ENCODE measurements around the gene NFX1.
"Not testable (repeated sequence)": the region's sequence is repeated elsewhere in the genome, so short reads cannot be mapped to it uniquely, and the experiment has no call there.

Gene NFX1

DNA sequence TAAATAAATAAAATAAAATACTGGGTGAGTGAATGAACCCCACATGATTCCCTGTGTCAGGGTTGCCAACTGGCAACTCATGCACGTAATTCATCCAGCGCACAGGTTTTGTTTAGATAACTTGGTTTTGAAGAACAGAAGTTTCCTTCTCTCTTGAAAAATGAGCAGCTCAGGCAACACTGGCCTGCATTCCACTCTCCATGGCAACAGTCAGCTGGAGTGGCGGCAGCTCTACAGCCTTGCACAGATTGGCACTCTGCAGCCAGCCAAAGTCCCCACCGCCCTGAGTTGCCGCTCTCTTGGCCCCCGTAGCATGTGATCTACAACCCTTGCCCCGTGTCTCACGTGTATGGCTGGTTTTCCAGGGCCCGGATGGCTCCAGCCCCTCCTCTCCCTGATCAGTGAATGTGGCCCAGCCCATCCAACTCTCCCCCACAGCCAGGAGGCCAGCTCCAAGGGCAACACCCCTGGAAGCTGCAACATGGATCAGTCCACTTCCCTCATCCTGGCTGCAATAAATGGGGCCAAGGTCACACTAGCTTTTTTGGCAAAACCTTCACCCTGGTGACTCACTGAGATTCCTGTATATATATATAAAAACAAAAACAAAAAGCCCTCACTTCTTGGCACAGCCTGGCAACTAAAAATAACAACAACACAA lies 100.9 kb downstream of the NFX1 start:
- WGBS: 2% methylated on average over 8 of the region's 9 CpGs
- DNase-seq: peak; percentile 94
- not testable (repeated sequence) for H3K79me1 ChIP-seq (replicated peaks; ENCODE audit: low read length, poor library complexity, severe bottlenecking); H2AK5ac ChIP-seq (ENCODE audit: low read length, severe bottlenecking); H3K36me3 ChIP-seq (ENCODE audit: control insufficient read depth in 1 of 2, insufficient read depth in 2 of 2, low read depth in 1 of 2, low read length in 2 of 2); H3K18ac ChIP-seq (ENCODE audit: low read depth in 1 of 2, low read length in 2 of 2); H2BK15ac ChIP-seq (ENCODE audit: low read depth, poor library complexity, severe bottlenecking); H3K27me3 ChIP-seq (ENCODE audit: control insufficient read depth in 1 of 2, insufficient read depth in 1 of 2, low read length in 2 of 2); H3K23ac ChIP-seq (ENCODE audit: low read length in 2 of 2); H4K91ac ChIP-seq (ENCODE audit: low read length); H2BK120ac ChIP-seq (ENCODE audit: low read depth, low read length); H3K14ac ChIP-seq (ENCODE audit: low read length in 2 of 2); H4K8ac ChIP-seq (ENCODE audit: low read length); H3K9me3 ChIP-seq (ENCODE audit: control insufficient read depth, low read length); H2BK5ac ChIP-seq (ENCODE audit: low read depth, low read length, poor library complexity, severe bottlenecking); H2AFZ ChIP-seq (ENCODE audit: low read depth, low read length); H3K4ac ChIP-seq (ENCODE audit: low read depth in 1 of 2, low read length in 2 of 2); H2BK12ac ChIP-seq (ENCODE audit: low read length in 2 of 2)
- peak overlapping the region; percentile 87 for H3K9ac ChIP-seq (ENCODE audit: low read length)
- H3K27ac ChIP-seq (ENCODE audit: low read length, poor library complexity, severe bottlenecking): peak overlapping the region; percentile 69
- peak overlapping the region; percentile 50 for H3K4me2 ChIP-seq (ENCODE audit: low read length, poor library complexity, severe bottlenecking)
- peak overlapping the region in 1 of 2 experiments; percentile 57 for H3K4me3 ChIP-seq (ENCODE audit: insufficient read depth in 1 of 2, low read depth in 1 of 2, low read length in 2 of 2)
- H3K4me1 ChIP-seq (ENCODE audit: control insufficient read depth, insufficient read depth, low read depth, low read length): peaks cover 16% of the 10 kb centered on the region

GRCh38 chr9:33392591-33393021 lies 102.3 kb downstream of the NFX1 start:
- H2AK5ac ChIP-seq (ENCODE audit: low read length, severe bottlenecking): not testable (repeated sequence)

GRCh38 chr9:33393581-33393980 lies 103.3 kb downstream of the NFX1 start:
- Histone ChIP-seq H2AK5ac (ENCODE audit: low read length, severe bottlenecking) (no peak overlapping the region), H2BK15ac (ENCODE audit: low read depth, poor library complexity, severe bottlenecking) (no peak overlapping the region), H3K9ac (ENCODE audit: low read length) (no peak overlapping the region), H3K4me2 (ENCODE audit: low read length, poor library complexity, severe bottlenecking) (no peak overlapping the region), H3K36me3 (ENCODE audit: control insufficient read depth in 1 of 2, insufficient read depth in 2 of 2, low read depth in 1 of 2, low read length in 2 of 2) (no peaks in the 10 kb centered on the region), H3K23ac (ENCODE audit: low read length in 2 of 2) (no peak overlapping the region), H3K9me3 (ENCODE audit: control insufficient read depth, low read length) (no peaks in the 10 kb centered on the region), H3K4ac (ENCODE audit: low read depth in 1 of 2, low read length in 2 of 2) (peak overlapping the region in 1 of 2 experiments; percentile 13), H2AFZ (ENCODE audit: low read depth, low read length) (no peak overlapping the region), H2BK120ac (ENCODE audit: low read depth, low read length) (no peak overlapping the region), H3K14ac (ENCODE audit: low read length in 2 of 2) (no peak overlapping the region), H2BK12ac (ENCODE audit: low read length in 2 of 2) (no peak overlapping the region), H3K27ac (ENCODE audit: low read length, poor library complexity, severe bottlenecking) (no peak overlapping the region), H3K18ac (ENCODE audit: low read depth in 1 of 2, low read length in 2 of 2) (peak overlapping the region in 1 of 2 experiments; percentile 54), H3K4me1 (ENCODE audit: control insufficient read depth, insufficient read depth, low read depth, low read length) (peaks cover 16% of the 10 kb centered on the region), H2BK5ac (ENCODE audit: low read depth, low read length, poor library complexity, severe bottlenecking) (no peak overlapping the region), H3K4me3 (ENCODE audit: insufficient read depth in 1 of 2, low read depth in 1 of 2, low read length in 2 of 2) (no peak overlapping the region), H4K8ac (ENCODE audit: low read length) (no peak overlapping the region), H3K27me3 (ENCODE audit: control insufficient read depth in 1 of 2, insufficient read depth in 1 of 2, low read length in 2 of 2) (no peaks in the 10 kb centered on the region), H4K91ac (ENCODE audit: low read length) (peak overlapping the region; percentile 50), H3K79me1 (replicated peaks; ENCODE audit: low read length, poor library complexity, severe bottlenecking) (no peaks in the 10 kb centered on the region)
- 89% methylated on average over 11 of the region's 11 CpGs for WGBS
- no peak for DNase-seq

More at GRCh38 chr9:33392591-33393021, 102.3 kb downstream of the NFX1 start:
- H3K23ac ChIP-seq (ENCODE audit: low read length in 2 of 2); H3K27ac ChIP-seq (ENCODE audit: low read length, poor library complexity, severe bottlenecking); H3K9ac ChIP-seq (ENCODE audit: low read length); H2BK12ac ChIP-seq (ENCODE audit: low read length in 2 of 2); H3K14ac ChIP-seq (ENCODE audit: low read length in 2 of 2); H4K91ac ChIP-seq (ENCODE audit: low read length); H3K79me1 ChIP-seq (replicated peaks; ENCODE audit: low read length, poor library complexity, severe bottlenecking); H3K4me2 ChIP-seq (ENCODE audit: low read length, poor library complexity, severe bottlenecking); H3K4ac ChIP-seq (ENCODE audit: low read depth in 1 of 2, low read length in 2 of 2); H3K4me3 ChIP-seq (ENCODE audit: insufficient read depth in 1 of 2, low read depth in 1 of 2, low read length in 2 of 2); H4K8ac ChIP-seq (ENCODE audit: low read length); H3K36me3 ChIP-seq (ENCODE audit: control insufficient read depth in 1 of 2, insufficient read depth in 2 of 2, low read depth in 1 of 2, low read length in 2 of 2); H2BK120ac ChIP-seq (ENCODE audit: low read depth, low read length); H2BK5ac ChIP-seq (ENCODE audit: low read depth, low read length, poor library complexity, severe bottlenecking); DNase-seq; H3K18ac ChIP-seq (ENCODE audit: low read depth in 1 of 2, low read length in 2 of 2); H3K27me3 ChIP-seq (ENCODE audit: control insufficient read depth in 1 of 2, insufficient read depth in 1 of 2, low read length in 2 of 2); H3K9me3 ChIP-seq (ENCODE audit: control insufficient read depth, low read length); H2AFZ ChIP-seq (ENCODE audit: low read depth, low read length): not testable (repeated sequence)
- peaks cover 16% of the 10 kb centered on the region for H3K4me1 ChIP-seq (ENCODE audit: control insufficient read depth, insufficient read depth, low read depth, low read length)
- WGBS: 76% methylated on average over 6 of the region's 7 CpGs
- peak overlapping the region; percentile 23 for H2BK15ac ChIP-seq (ENCODE audit: low read depth, poor library complexity, severe bottlenecking)

DNA sequence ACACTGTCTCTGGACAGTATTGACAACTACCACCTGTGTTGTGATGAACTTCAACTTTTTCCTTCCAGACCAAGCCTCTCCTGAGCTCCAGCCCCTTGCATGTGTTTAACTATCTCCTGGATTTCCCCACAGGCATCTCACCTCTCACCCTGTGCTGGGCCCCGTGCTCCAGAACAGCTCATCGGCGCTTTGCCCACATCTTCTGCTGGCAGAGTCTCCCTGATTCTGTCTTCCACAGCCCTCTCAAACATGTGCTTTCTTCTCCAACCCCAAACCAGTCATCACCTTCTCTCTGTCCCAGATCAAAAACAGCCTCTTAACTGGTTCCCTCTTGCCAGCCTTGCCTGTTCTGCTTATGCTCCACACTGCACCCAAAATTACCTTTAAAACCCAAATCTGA lies 103.7 kb downstream of the NFX1 start:
- not testable (repeated sequence) for H3K27ac ChIP-seq (ENCODE audit: low read length, poor library complexity, severe bottlenecking); H3K4me3 ChIP-seq (ENCODE audit: insufficient read depth in 1 of 2, low read depth in 1 of 2, low read length in 2 of 2); H2BK12ac ChIP-seq (ENCODE audit: low read length in 2 of 2); H3K14ac ChIP-seq (ENCODE audit: low read length in 2 of 2); H3K4ac ChIP-seq (ENCODE audit: low read depth in 1 of 2, low read length in 2 of 2); H2BK5ac ChIP-seq (ENCODE audit: low read depth, low read length, poor library complexity, severe bottlenecking); H2AFZ ChIP-seq (ENCODE audit: low read depth, low read length); H3K27me3 ChIP-seq (ENCODE audit: control insufficient read depth in 1 of 2, insufficient read depth in 1 of 2, low read length in 2 of 2); H2AK5ac ChIP-seq (ENCODE audit: low read length, severe bottlenecking); H3K79me1 ChIP-seq (replicated peaks; ENCODE audit: low read length, poor library complexity, severe bottlenecking); H3K4me2 ChIP-seq (ENCODE audit: low read length, poor library complexity, severe bottlenecking); H3K9ac ChIP-seq (ENCODE audit: low read length); H3K36me3 ChIP-seq (ENCODE audit: control insufficient read depth in 1 of 2, insufficient read depth in 2 of 2, low read depth in 1 of 2, low read length in 2 of 2); H2BK120ac ChIP-seq (ENCODE audit: low read depth, low read length); H2BK15ac ChIP-seq (ENCODE audit: low read depth, poor library complexity, severe bottlenecking); H3K23ac ChIP-seq (ENCODE audit: low read length in 2 of 2); H3K9me3 ChIP-seq (ENCODE audit: control insufficient read depth, low read length); H4K8ac ChIP-seq (ENCODE audit: low read length)
- Histone ChIP-seq H4K91ac (ENCODE audit: low read length) (peak overlapping the region; percentile 27), H3K4me1 (ENCODE audit: control insufficient read depth, insufficient read depth, low read depth, low read length) (peaks cover 16% of the 10 kb centered on the region), H3K18ac (ENCODE audit: low read depth in 1 of 2, low read length in 2 of 2) (peak overlapping the region in 1 of 2 experiments; percentile 54)
- WGBS: 89% methylated on average over 3 of the region's 3 CpGs
- DNase-seq: peak; percentile 13
